HepG2 (cell line): ENCODE measurements around the gene ARHGAP22. TPM values are rescaled to one million over a fixed set of nuclear protein-coding genes. Genes with fewer than 3 reads are reported as not detected.

Experiments
- ATAC-seq: fragments of 200-7000 bp; cut with Tn5 transposase; 3 replicates; pipeline ENCODE4 v1.9.1; 2020; ENCODE audit warnings: mild to moderate bottlenecking, moderate library complexity
- BruUV-seq: library from RNA; stranded (reverse); fragments of 400-500 nt; replicated peaks from 2 replicates; lab custom pipeline; 2021; lab: Mats Ljungman, UMichigan
- CTCF ChIA-PET: fragments of 300-600 bp; formaldehyde crosslinking; extraction: SDS; loops from one replicate; lab custom pipeline; 2021; ENCODE audit warnings: low total read pairs, inconsistent platforms, low intra/inter-chr PET ratio; lab: Yijun Ruan, JAX
- POLR2A ChIA-PET: fragments of 350-600 bp; sonication (Branson Sonifier 250); formaldehyde crosslinking; loops from one replicate; lab custom pipeline; 2020; ENCODE audit warnings: antibody characterized with exemption, inconsistent platforms; lab: Yijun Ruan, JAX
- DNase-seq: peaks from one replicate; pipeline ENCODE4 v3.0.0-alpha.2; 2015; ENCODE audit warnings: low spot score
- FAIRE-seq: peaks from 3 replicates; lab custom pipeline; 2011; peaks lifted over from hg19 to GRCh38; lab: Jason Lieb, UNC
- H2AFZ ChIP-seq: one replicate; pipeline ENCODE4 v1.6.1; 2011; ENCODE audit warnings: low read length, inconsistent platforms
- H3K27ac ChIP-seq: fragments of 300-600 bp; 3 replicates; pipeline ENCODE4 v1.8.0; 2011; ENCODE audit warnings: mixed run types, mild to moderate bottlenecking, mixed read lengths, low read length, inconsistent platforms; ENCODE audit not compliant: insufficient read depth; ENCODE audit errors: extremely low read length
- H3K27me3 ChIP-seq, 2 experiments: fragments of 200-600 bp in 1 of 2; 2 replicates in 1 of 2; 3 replicates in 1 of 2; pipeline versions ENCODE4 v1.6.0 to v1.8.0; 2011; ENCODE audit warnings: low read length in 2 of 2, mild to moderate bottlenecking in 2 of 2, moderate library complexity in 2 of 2, inconsistent platforms in 1 of 2; ENCODE audit not compliant: insufficient read depth in 2 of 2, control insufficient read depth in 1 of 2
- H3K36me3 ChIP-seq, 2 experiments: fragments of 200-600 bp in 1 of 2; replicated peaks in 1 of 2; 2 replicates in 1 of 2; 3 replicates in 1 of 2; pipeline versions ENCODE4 v1.5.1 to v1.8.0; 2011; ENCODE audit warnings: low read length in 2 of 2, inconsistent platforms in 1 of 2; ENCODE audit not compliant: insufficient read depth in 2 of 2, control insufficient read depth in 1 of 2
- H3K4me1 ChIP-seq: 2 replicates; pipeline ENCODE4 v1.5.1; 2012; ENCODE audit warnings: low read length, inconsistent platforms; ENCODE audit not compliant: insufficient read depth
- H3K4me2 ChIP-seq: 2 replicates; pipeline ENCODE4 v1.6.0; 2011; ENCODE audit warnings: low read depth, low read length, inconsistent platforms
- H3K4me3 ChIP-seq, 3 experiments: fragments of 200-600 bp in 1 of 3; sonication (generic), shearing (Covaris generic) in 1 of 3; replicated peaks in 1 of 3; 2 replicates each; pipeline ENCODE4 v1.5.1; 2011 to 2016; ENCODE audit warnings: low read length in 3 of 3, inconsistent platforms in 2 of 3, low read depth in 2 of 3, mild to moderate bottlenecking in 2 of 3, control low read depth in 1 of 3, mixed read lengths in 1 of 3; ENCODE audit not compliant: insufficient read depth in 1 of 3
- H3K79me2 ChIP-seq: one replicate; pipeline ENCODE4 v1.6.1; 2011; ENCODE audit warnings: low read length, inconsistent platforms; ENCODE audit not compliant: insufficient read depth
- H3K9ac ChIP-seq: 2 replicates; pipeline ENCODE4 v1.6.0; 2011; ENCODE audit warnings: mild to moderate bottlenecking, low read depth, low read length, inconsistent platforms; ENCODE audit not compliant: insufficient read depth
- H3K9me3 ChIP-seq: 2 replicates; pipeline ENCODE4 v1.5.1; 2012; ENCODE audit warnings: mild to moderate bottlenecking, low read length
- H4K20me1 ChIP-seq: 2 replicates; pipeline ENCODE4 v1.6.0; 2011; ENCODE audit warnings: inconsistent platforms, mild to moderate bottlenecking, low read length, moderate library complexity; ENCODE audit not compliant: insufficient read depth
- CHD4 ChIP-seq: fragments of 200-600 bp; sonication (generic); IDR thresholded peaks from 2 replicates; pipeline ENCODE4 v1.7.0; 2017; ENCODE audit warnings: mild to moderate bottlenecking, low read length, borderline replicate concordance
- FOXC1 ChIP-seq: sonication (generic); formaldehyde crosslinking; IDR thresholded peaks from 2 replicates; pipeline ENCODE4 v1.8.0; 2022; ENCODE audit warnings: mild to moderate bottlenecking, missing genetic modification reagents, borderline replicate concordance
- RBM22 ChIP-seq: fragments of 200-400 bp; formaldehyde crosslinking; optimal IDR thresholded peaks from 2 replicates; pipeline ENCODE3; 2017; ENCODE audit warnings: mild to moderate bottlenecking, low read length, moderate library complexity
- SUZ12 ChIP-seq: fragments of 150-350 bp; IDR thresholded peaks from 2 replicates; pipeline ENCODE4 v1.6.1; 2014; ENCODE audit warnings: low read depth, low read length
- TAF1 ChIP-seq: sonication (generic); formaldehyde crosslinking; IDR thresholded peaks from 2 replicates; pipeline ENCODE4 v1.4.0; 2020; ENCODE audit warnings: missing genetic modification reagents
- YEATS4 ChIP-seq: sonication (generic); formaldehyde crosslinking; IDR thresholded peaks from 2 replicates; pipeline ENCODE4 v1.4.0; 2020; ENCODE audit warnings: missing genetic modification reagents, borderline replicate concordance
- ZFP36L2 ChIP-seq: sonication (generic); formaldehyde crosslinking; IDR thresholded peaks from 2 replicates; pipeline ENCODE4 v1.4.0; 2020; ENCODE audit warnings: missing genetic modification reagents
- ZFY ChIP-seq: sonication (generic); formaldehyde crosslinking; IDR thresholded peaks from 2 replicates; pipeline ENCODE4 v1.4.0; 2020; ENCODE audit warnings: missing genetic modification reagents
- ZKSCAN5 ChIP-seq: sonication (generic); formaldehyde crosslinking; IDR thresholded peaks from 2 replicates; pipeline ENCODE4 v1.5.1; 2020; ENCODE audit warnings: mild to moderate bottlenecking, missing genetic modification reagents
- ZNF10 ChIP-seq: sonication (generic); formaldehyde crosslinking; IDR thresholded peaks from 2 replicates; pipeline ENCODE4 v1.4.0; 2020; ENCODE audit warnings: mild to moderate bottlenecking, low read depth, missing genetic modification reagents, borderline replicate concordance
- ZNF253 ChIP-seq: sonication (generic); formaldehyde crosslinking; IDR thresholded peaks from 2 replicates; pipeline ENCODE4 v1.8.0; 2022; ENCODE audit warnings: mild to moderate bottlenecking, missing genetic modification reagents, borderline replicate concordance
- ZNF547 ChIP-seq: sonication (generic); formaldehyde crosslinking; IDR thresholded peaks from 2 replicates; pipeline ENCODE4 v1.5.1; 2020; ENCODE audit warnings: mild to moderate bottlenecking, missing genetic modification reagents
- ZNF558 ChIP-seq: sonication (generic); formaldehyde crosslinking; IDR thresholded peaks from 2 replicates; pipeline ENCODE4 v1.9.0; 2022; ENCODE audit warnings: mild to moderate bottlenecking, missing genetic modification reagents, borderline replicate concordance
- ZNF678 ChIP-seq: sonication (generic); formaldehyde crosslinking; IDR thresholded peaks from 2 replicates; pipeline ENCODE4 v1.4.0; 2020; ENCODE audit warnings: mild to moderate bottlenecking, missing genetic modification reagents
- ZNF772 ChIP-seq: sonication (generic); formaldehyde crosslinking; IDR thresholded peaks from 2 replicates; pipeline ENCODE4 v1.5.0; 2020; ENCODE audit warnings: mild to moderate bottlenecking, missing genetic modification reagents
- WGBS: methylation state at CpG from one replicate; pipeline ENCODE4 v1.1.6; 2017; ENCODE audit warnings: low lambda C conversion rate; 5-methylcytosine and 5-hydroxymethylcytosine counted together
- in situ Hi-C: cut with HindIII; loops from 2 replicates; pipeline ENCODE4 v1.10.0; 2017; ENCODE audit warnings: low pct_unique_long_range_greater_than_20kb; ENCODE audit not compliant: extremely low pct_ligation_motif_present
- intact Hi-C: fragments of 100-400 bp; cut with micrococcal nuclease; formaldehyde crosslinking; loops from one replicate; pipeline ENCODE4 v1.10.0; 2022; ENCODE audit not compliant: unreplicated experiment
- polyA plus RNA-seq, 8 experiments: library from polyadenylated mRNA; depleted of rRNA in 3 of 8; stranded (reverse) in 7 of 8; unstranded in 1 of 8; fragments of >200 nt; fragmentation: Illumina TruSeq in 4 of 8; extraction: Trizol in 4 of 8; gene quantifications; 2 replicates each; pipeline versions ENCODE4 v1.2.1 to v1.2.3, GENCODE V29; 2011 to 2016; ENCODE audit warnings: low read depth in 4 of 8, missing spikeins in 1 of 8, mixed read lengths in 1 of 8; ENCODE audit not compliant: insufficient read depth in 1 of 8
- total RNA-seq, 5 experiments: library from RNA; depleted of rRNA; stranded (reverse); fragments of >200 nt; fragmentation: Illumina TruSeq; extraction: Trizol; gene quantifications; 2 replicates each; pipeline ENCODE4 v1.2.3, GENCODE V29; 2016; ENCODE audit warnings: low read depth in 1 of 5
- TF ChIP-seq, protein P1 (sequence below): sonication (generic); formaldehyde crosslinking; IDR thresholded peaks from 2 replicates; pipeline ENCODE4 v1.4.0; 2020; ENCODE audit warnings: missing genetic modification reagents
- TF ChIP-seq, protein P2 (sequence below): sonication (generic); formaldehyde crosslinking; IDR thresholded peaks from 2 replicates; pipeline ENCODE4 v1.4.0; 2020; ENCODE audit warnings: missing genetic modification reagents
- TF ChIP-seq, protein P3 (sequence below): sonication (generic); formaldehyde crosslinking; IDR thresholded peaks from 2 replicates; pipeline ENCODE4 v1.4.0; 2020; ENCODE audit warnings: missing genetic modification reagents, borderline replicate concordance

ARHGAP22 gene
- total and polyA plus RNA-seq, 2 of the 13 experiments (the other 11 are each of a cell fraction or from before 2014, with no cell fraction given) = 0.08 to 0.38 TPM

DNA sequence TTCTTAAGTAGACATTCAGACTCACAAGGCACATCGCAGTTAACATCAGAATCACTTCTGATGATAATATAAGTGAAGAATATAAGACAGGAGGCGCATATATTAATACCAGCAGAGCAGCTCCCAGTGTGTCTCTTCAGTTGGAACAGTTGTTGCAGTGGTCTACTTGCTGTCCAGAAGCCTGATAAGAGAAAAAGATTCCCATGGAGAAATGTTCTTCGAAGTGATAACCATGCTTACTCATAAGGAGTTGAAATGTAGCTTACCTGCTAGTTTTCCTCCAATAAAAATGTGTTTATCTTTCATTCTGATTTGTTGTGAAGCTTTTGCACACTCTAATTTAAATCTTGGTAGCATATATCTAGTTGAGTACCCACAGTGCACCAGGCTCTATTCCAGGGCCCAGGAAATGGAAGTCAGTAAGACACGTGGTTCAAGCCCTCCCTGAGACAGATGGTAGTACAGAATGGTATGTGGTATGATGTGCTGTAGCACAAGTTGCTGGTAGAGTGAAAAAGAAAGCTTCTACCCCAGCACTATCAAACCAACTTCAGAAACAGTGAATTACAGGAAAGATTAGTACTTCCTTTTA is 174.4 kb downstream of the ARHGAP22 start:
- Histone ChIP-seq H3K36me3 (peaks cover 0 to 5% of the 10 kb centered on the region in 2 experiments; a peak in 1 of 5 replicates), H3K27ac (no peak overlapping the region), H3K9ac (no peak overlapping the region), H3K9me3 (no peaks in the 10 kb centered on the region), H3K4me3 (no peak overlapping the region), H3K27me3 (no peaks in the 10 kb centered on the region), H3K4me2 (no peak overlapping the region), H3K79me2 (no peaks in the 10 kb centered on the region), H2AFZ (no peak overlapping the region), H3K4me1 (no peaks in the 10 kb centered on the region), H4K20me1 (no peaks in the 10 kb centered on the region)
- ChIA-PET CTCF (no interaction called here), POLR2A (no interaction called here)
- ATAC-seq (no peak), DNase-seq (no peak), FAIRE-seq (no peak)
- in situ Hi-C loops (no loop called here), intact Hi-C loops (no loop called here)
- no TSS peak for BruUV-seq
- WGBS = 97% methylated on average over 4 of the region's 4 CpGs
- no peak for TF ChIP-seq ZNF558
- TF ChIP-seq YEATS4 (CRISPR knock-in tag) = no peak
- no peak for TF ChIP-seq ZKSCAN5 (CRISPR knock-in tag)
- TF ChIP-seq RBM22 = no peak
- no peak for TF ChIP-seq ZNF10 (CRISPR knock-in tag)
- no peak for TF ChIP-seq SUZ12
- no peak for TF ChIP-seq ZNF772 (CRISPR knock-in tag)
- no peak for TF ChIP-seq TAF1 (CRISPR knock-in tag)
- no peak for TF ChIP-seq ZNF253
- no peak for TF ChIP-seq FOXC1 (CRISPR knock-in tag)
- TF ChIP-seq ZFP36L2 (CRISPR knock-in tag) = no peak
- TF ChIP-seq, protein P1, sequence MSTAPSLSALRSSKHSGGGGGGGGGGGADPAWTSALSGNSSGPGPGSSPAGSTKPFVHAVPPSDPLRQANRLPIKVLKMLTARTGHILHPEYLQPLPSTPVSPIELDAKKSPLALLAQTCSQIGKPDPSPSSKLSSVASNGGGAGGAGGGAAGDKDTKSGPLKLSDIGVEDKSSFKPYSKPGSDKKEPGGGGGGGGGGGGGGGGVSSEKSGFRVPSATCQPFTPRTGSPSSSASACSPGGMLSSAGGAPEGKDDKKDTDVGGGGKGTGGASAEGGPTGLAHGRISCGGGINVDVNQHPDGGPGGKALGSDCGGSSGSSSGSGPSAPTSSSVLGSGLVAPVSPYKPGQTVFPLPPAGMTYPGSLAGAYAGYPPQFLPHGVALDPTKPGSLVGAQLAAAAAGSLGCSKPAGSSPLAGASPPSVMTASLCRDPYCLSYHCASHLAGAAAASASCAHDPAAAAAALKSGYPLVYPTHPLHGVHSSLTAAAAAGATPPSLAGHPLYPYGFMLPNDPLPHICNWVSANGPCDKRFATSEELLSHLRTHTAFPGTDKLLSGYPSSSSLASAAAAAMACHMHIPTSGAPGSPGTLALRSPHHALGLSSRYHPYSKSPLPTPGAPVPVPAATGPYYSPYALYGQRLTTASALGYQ = no peak
- TF ChIP-seq CHD4 = no peak
- TF ChIP-seq ZNF547 (CRISPR knock-in tag) = no peak
- TF ChIP-seq ZNF678 (CRISPR knock-in tag) = no peak
- no peak for TF ChIP-seq ZFY (CRISPR knock-in tag)
- TF ChIP-seq, protein P2, sequence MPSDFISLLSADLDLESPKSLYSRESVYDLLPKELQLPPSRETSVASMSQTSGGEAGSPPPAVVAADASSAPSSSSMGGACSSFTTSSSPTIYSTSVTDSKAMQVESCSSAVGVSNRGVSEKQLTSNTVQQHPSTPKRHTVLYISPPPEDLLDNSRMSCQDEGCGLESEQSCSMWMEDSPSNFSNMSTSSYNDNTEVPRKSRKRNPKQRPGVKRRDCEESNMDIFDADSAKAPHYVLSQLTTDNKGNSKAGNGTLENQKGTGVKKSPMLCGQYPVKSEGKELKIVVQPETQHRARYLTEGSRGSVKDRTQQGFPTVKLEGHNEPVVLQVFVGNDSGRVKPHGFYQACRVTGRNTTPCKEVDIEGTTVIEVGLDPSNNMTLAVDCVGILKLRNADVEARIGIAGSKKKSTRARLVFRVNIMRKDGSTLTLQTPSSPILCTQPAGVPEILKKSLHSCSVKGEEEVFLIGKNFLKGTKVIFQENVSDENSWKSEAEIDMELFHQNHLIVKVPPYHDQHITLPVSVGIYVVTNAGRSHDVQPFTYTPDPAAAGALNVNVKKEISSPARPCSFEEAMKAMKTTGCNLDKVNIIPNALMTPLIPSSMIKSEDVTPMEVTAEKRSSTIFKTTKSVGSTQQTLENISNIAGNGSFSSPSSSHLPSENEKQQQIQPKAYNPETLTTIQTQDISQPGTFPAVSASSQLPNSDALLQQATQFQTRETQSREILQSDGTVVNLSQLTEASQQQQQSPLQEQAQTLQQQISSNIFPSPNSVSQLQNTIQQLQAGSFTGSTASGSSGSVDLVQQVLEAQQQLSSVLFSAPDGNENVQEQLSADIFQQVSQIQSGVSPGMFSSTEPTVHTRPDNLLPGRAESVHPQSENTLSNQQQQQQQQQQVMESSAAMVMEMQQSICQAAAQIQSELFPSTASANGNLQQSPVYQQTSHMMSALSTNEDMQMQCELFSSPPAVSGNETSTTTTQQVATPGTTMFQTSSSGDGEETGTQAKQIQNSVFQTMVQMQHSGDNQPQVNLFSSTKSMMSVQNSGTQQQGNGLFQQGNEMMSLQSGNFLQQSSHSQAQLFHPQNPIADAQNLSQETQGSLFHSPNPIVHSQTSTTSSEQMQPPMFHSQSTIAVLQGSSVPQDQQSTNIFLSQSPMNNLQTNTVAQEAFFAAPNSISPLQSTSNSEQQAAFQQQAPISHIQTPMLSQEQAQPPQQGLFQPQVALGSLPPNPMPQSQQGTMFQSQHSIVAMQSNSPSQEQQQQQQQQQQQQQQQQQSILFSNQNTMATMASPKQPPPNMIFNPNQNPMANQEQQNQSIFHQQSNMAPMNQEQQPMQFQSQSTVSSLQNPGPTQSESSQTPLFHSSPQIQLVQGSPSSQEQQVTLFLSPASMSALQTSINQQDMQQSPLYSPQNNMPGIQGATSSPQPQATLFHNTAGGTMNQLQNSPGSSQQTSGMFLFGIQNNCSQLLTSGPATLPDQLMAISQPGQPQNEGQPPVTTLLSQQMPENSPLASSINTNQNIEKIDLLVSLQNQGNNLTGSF (CRISPR knock-in tag) = no peak
- TF ChIP-seq, protein P3, sequence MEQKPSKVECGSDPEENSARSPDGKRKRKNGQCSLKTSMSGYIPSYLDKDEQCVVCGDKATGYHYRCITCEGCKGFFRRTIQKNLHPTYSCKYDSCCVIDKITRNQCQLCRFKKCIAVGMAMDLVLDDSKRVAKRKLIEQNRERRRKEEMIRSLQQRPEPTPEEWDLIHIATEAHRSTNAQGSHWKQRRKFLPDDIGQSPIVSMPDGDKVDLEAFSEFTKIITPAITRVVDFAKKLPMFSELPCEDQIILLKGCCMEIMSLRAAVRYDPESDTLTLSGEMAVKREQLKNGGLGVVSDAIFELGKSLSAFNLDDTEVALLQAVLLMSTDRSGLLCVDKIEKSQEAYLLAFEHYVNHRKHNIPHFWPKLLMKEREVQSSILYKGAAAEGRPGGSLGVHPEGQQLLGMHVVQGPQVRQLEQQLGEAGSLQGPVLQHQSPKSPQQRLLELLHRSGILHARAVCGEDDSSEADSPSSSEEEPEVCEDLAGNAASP (CRISPR knock-in tag) = no peak
